Mesendoderm (in vitro differentiated cells): Measurements from ENCODE around the gene CALB2.

ENCODE experiments used
- DNase-seq: peaks from one replicate; pipeline ENCODE4 v3.0.0; 2013
- H2AK5ac ChIP-seq: 2 replicates; pipeline ENCODE4 v1.6.1; 2013; ENCODE audit warnings: low read length, inconsistent platforms
- H2BK120ac ChIP-seq: 2 replicates; pipeline ENCODE4 v1.6.1; 2013; ENCODE audit warnings: low read depth, mild to moderate bottlenecking, low read length, moderate library complexity, mixed read lengths
- H2BK15ac ChIP-seq: replicated peaks from 2 replicates; pipeline ENCODE4 v1.6.1; 2013; ENCODE audit warnings: low read depth, mild to moderate bottlenecking, moderate library complexity
- H2BK5ac ChIP-seq: 2 replicates; pipeline ENCODE4 v1.6.1; 2013; ENCODE audit warnings: low read length, inconsistent platforms
- H3K18ac ChIP-seq: 2 replicates; pipeline ENCODE4 v1.6.1; 2013; ENCODE audit warnings: mild to moderate bottlenecking, low read length, mixed read lengths
- H3K23ac ChIP-seq: one replicate; pipeline ENCODE4 v1.6.1; 2013; ENCODE audit warnings: low read length
- H3K27ac ChIP-seq: 2 replicates; pipeline ENCODE4 v1.5.1; 2013; ENCODE audit warnings: low read depth, mild to moderate bottlenecking, inconsistent platforms, low read length, moderate library complexity
- H3K27me3 ChIP-seq: 2 replicates; pipeline ENCODE4 v1.6.1; 2013; ENCODE audit warnings: low read length, control low read depth, mild to moderate bottlenecking, inconsistent platforms; ENCODE audit not compliant: insufficient read depth, poor library complexity
- H3K36me3 ChIP-seq: 2 replicates; pipeline ENCODE4 v1.6.1; 2013; ENCODE audit warnings: low read length, inconsistent platforms; ENCODE audit not compliant: control insufficient read depth, insufficient read depth
- H3K4ac ChIP-seq: one replicate; pipeline ENCODE4 v1.6.1; 2013; ENCODE audit warnings: low read depth, mild to moderate bottlenecking, low read length, moderate library complexity
- H3K4me1 ChIP-seq: 2 replicates; pipeline ENCODE4 v1.6.1; 2013; ENCODE audit warnings: low read depth, low read length, inconsistent platforms; ENCODE audit not compliant: control insufficient read depth
- H3K4me2 ChIP-seq: 2 replicates; pipeline ENCODE4 v1.6.1; 2013; ENCODE audit warnings: low read length
- H3K4me3 ChIP-seq: 2 replicates; pipeline ENCODE4 v1.5.1; 2013; ENCODE audit warnings: mild to moderate bottlenecking, low read length
- H3K56ac ChIP-seq: one replicate; pipeline ENCODE4 v1.6.1; 2013; ENCODE audit warnings: low read length
- H3K79me1 ChIP-seq: 2 replicates; pipeline ENCODE4 v1.6.1; 2013; ENCODE audit warnings: low read length, inconsistent platforms
- H3K79me2 ChIP-seq: 2 replicates; pipeline ENCODE4 v1.6.1; 2013; ENCODE audit warnings: mild to moderate bottlenecking, low read length; ENCODE audit not compliant: control insufficient read depth, insufficient read depth
- H3K9ac ChIP-seq: 2 replicates; pipeline ENCODE4 v1.6.1; 2013; ENCODE audit warnings: low read length, inconsistent platforms
- H4K5ac ChIP-seq: one replicate; pipeline ENCODE4 v1.6.1; 2013; ENCODE audit warnings: low read length
- H4K8ac ChIP-seq: one replicate; pipeline ENCODE4 v1.6.1; 2013; ENCODE audit warnings: low read depth, mild to moderate bottlenecking, control low read depth, low read length, moderate library complexity
- WGBS: extraction: QIAGEN DNeasy Blood & Tissue Kit; methylation state at CpG from one replicate; pipeline ENCODE4 v1.1.7; 2013; ENCODE audit warnings: low lambda C conversion rate, missing lambda C conversion rate; ENCODE audit not compliant: insufficient coverage; ENCODE audit errors: extremely low coverage; 5-methylcytosine and 5-hydroxymethylcytosine counted together

Gene CALB2

DNA sequence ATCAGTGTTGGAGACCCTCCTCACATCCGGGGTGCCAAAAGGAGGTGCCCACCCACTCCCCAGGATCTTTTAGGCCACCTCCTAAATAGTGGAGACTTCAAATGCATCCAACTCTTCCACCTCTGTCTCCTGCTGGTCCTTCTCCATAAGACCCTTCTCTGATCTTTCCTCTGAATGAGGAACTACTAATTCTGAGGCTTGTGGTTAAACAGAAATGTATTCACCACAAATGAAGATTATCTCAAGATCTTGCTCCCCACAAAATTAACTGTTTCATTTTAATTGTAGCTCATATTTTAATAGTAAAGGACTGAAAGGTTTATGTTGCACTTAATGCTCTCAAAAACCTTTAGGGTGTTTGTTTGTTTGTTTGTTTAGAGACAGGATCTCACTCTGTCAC lies 49.2 kb downstream of the CALB2 start:
- no CpG with 5 or more reads among the region's 1 CpG for WGBS
- H3K4me2 ChIP-seq, result no peak overlapping the region
- H3K79me1 ChIP-seq, result no peaks in the 10 kb centered on the region
- H3K56ac ChIP-seq, result no peak overlapping the region
- no peaks in the 10 kb centered on the region for H3K79me2 ChIP-seq
- DNase-seq, result no peak
- H3K4me3 ChIP-seq, result no peak overlapping the region
- H4K8ac ChIP-seq, result no peak overlapping the region
- H3K9ac ChIP-seq, result no peak overlapping the region
- no peak overlapping the region for H3K27ac ChIP-seq
- no peaks in the 10 kb centered on the region for H3K36me3 ChIP-seq
- no peak overlapping the region for H3K23ac ChIP-seq
- H2BK15ac ChIP-seq, result no peak overlapping the region
- no peak overlapping the region for H2BK5ac ChIP-seq
- H3K27me3 ChIP-seq, result no peaks in the 10 kb centered on the region
- no peak overlapping the region for H3K4ac ChIP-seq
- H4K5ac ChIP-seq, result no peak overlapping the region
- H3K4me1 ChIP-seq, result peaks cover 3% of the 10 kb centered on the region
- no peak overlapping the region for H2BK120ac ChIP-seq
- H3K18ac ChIP-seq, result no peak overlapping the region
- no peak overlapping the region for H2AK5ac ChIP-seq

- no peak for DNase-seq
- Histone ChIP-seq H3K27ac (peak overlapping the region; percentile 53), H3K9ac (no peak overlapping the region), H3K4me3 (no peak overlapping the region), H4K8ac (no peak overlapping the region), H2BK120ac (no peak overlapping the region), H3K4ac (no peak overlapping the region), H2AK5ac (no peak overlapping the region), H3K27me3 (no peaks in the 10 kb centered on the region), H3K4me2 (no peak overlapping the region), H3K4me1 (peaks cover 3% of the 10 kb centered on the region), H3K79me1 (no peaks in the 10 kb centered on the region), H3K23ac (no peak overlapping the region), H3K79me2 (no peaks in the 10 kb centered on the region), H3K18ac (peak overlapping the region; percentile 6), H4K5ac (no peak overlapping the region), H3K36me3 (no peaks in the 10 kb centered on the region), H2BK15ac (no peak overlapping the region), H3K56ac (no peak overlapping the region), H2BK5ac (no peak overlapping the region)
- no CpG with 5 or more reads among the region's 3 CpGs for WGBS
These were observed 50.0 kb downstream of the CALB2 start for GRCh38 chr16:71408536-71408935.

GRCh38 chr16:71409011-71409775 lies 50.7 kb downstream of the CALB2 start:
- Histone ChIP-seq H3K27me3 (no peaks in the 10 kb centered on the region), H4K8ac (no peak overlapping the region), H3K4ac (no peak overlapping the region), H3K4me1 (peaks cover 3% of the 10 kb centered on the region), H2BK15ac (no peak overlapping the region), H3K9ac (no peak overlapping the region), H4K5ac (no peak overlapping the region), H2BK5ac (no peak overlapping the region), H3K36me3 (no peaks in the 10 kb centered on the region), H3K56ac (no peak overlapping the region), H3K27ac (no peak overlapping the region), H3K4me3 (no peak overlapping the region), H3K79me2 (no peaks in the 10 kb centered on the region), H2BK120ac (no peak overlapping the region), H3K4me2 (no peak overlapping the region), H3K18ac (peak overlapping the region; percentile 6), H3K23ac (no peak overlapping the region), H2AK5ac (no peak overlapping the region), H3K79me1 (no peaks in the 10 kb centered on the region)
- no CpG with 5 or more reads among the region's 16 CpGs for WGBS
- DNase-seq, result peak; percentile 89

- no peak overlapping the region for H3K23ac ChIP-seq
- H3K79me1 ChIP-seq, result no peaks in the 10 kb centered on the region
- peaks cover 3% of the 10 kb centered on the region for H3K4me1 ChIP-seq
- no peak overlapping the region for H4K5ac ChIP-seq
- H3K18ac ChIP-seq, result no peak overlapping the region
- H3K4ac ChIP-seq, result no peak overlapping the region
- no CpG with 5 or more reads among the region's 5 CpGs for WGBS
- H3K9ac ChIP-seq, result no peak overlapping the region
- no peaks in the 10 kb centered on the region for H3K79me2 ChIP-seq
- no peak overlapping the region for H2BK120ac ChIP-seq
- H3K36me3 ChIP-seq, result no peaks in the 10 kb centered on the region
- no peak overlapping the region for H3K4me2 ChIP-seq
- no peak overlapping the region for H4K8ac ChIP-seq
- H3K4me3 ChIP-seq, result no peak overlapping the region
- DNase-seq, result no peak
- H3K27ac ChIP-seq, result no peak overlapping the region
- H2BK5ac ChIP-seq, result no peak overlapping the region
- no peaks in the 10 kb centered on the region for H3K27me3 ChIP-seq
- H3K56ac ChIP-seq, result no peak overlapping the region
- H2BK15ac ChIP-seq, result no peak overlapping the region
- no peak overlapping the region for H2AK5ac ChIP-seq
These were observed 51.6 kb downstream of the CALB2 start for GRCh38 chr16:71410146-71410545.

DNA sequence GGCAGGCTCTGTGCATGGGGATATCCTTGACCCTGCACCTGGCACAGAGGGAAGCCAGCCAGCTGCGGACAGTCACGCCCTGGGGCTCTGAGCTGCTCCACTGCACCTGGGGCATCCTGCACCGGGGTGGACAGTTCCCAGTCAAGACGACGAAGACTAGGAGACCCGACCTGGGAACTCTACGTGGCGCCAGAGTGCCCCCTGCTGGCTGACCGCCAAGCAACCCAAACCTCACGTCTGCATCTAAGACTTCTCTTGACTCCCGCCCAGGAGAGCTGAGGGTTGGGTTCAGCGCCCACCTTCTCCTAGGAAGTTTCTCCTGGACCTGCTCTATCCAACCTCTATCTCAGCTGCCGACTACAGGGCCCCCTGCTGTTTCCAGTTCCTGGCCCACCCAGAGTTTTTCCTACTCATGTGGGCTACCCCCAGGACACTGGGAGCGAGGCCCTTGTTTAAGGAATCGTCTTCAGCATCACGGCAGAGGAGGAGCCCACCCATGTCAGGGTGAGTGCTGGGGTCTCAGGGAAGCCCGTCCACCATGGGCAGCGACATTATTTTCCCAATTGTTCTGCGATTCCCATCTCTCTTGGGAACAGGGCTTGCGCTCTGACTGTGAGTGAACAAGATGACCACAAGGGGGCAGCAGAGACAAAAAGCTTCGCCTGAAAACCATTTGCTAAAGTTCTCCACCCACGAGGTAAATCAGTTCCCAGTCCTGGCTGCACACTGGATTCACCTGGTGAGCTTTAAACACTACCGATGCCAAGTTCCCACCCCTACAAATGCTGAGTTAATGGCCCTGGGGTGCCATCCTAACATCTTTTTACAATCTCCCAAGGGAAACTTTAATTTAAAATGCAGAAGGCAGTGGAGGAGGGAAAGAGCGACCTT lies 54.0 kb downstream of the CALB2 start:
- Histone ChIP-seq H3K9ac (peak overlapping the region; percentile 62), H4K5ac (no peak overlapping the region), H3K4me3 (peak overlapping the region; percentile 6), H3K4me1 (peaks cover 3% of the 10 kb centered on the region), H3K23ac (no peak overlapping the region), H3K4ac (no peak overlapping the region), H3K36me3 (no peaks in the 10 kb centered on the region), H2BK120ac (no peak overlapping the region), H4K8ac (no peak overlapping the region), H3K79me1 (no peaks in the 10 kb centered on the region), H2BK5ac (no peak overlapping the region), H3K56ac (peak overlapping the region; percentile 81), H3K27me3 (no peaks in the 10 kb centered on the region), H2AK5ac (no peak overlapping the region), H2BK15ac (no peak overlapping the region), H3K79me2 (no peaks in the 10 kb centered on the region), H3K18ac (no peak overlapping the region), H3K4me2 (peak overlapping the region; percentile 79), H3K27ac (no peak overlapping the region)
- DNase-seq, result peak; percentile 88
- no CpG with 5 or more reads among the region's 24 CpGs for WGBS
